Measurements from ENCODE around the gene ADGRL1.
"Not testable (repeated sequence)": the region's sequence is repeated elsewhere in the genome, so short reads cannot be mapped to it uniquely, and the experiment has no call there.

The ADGRL1 gene

DNA sequence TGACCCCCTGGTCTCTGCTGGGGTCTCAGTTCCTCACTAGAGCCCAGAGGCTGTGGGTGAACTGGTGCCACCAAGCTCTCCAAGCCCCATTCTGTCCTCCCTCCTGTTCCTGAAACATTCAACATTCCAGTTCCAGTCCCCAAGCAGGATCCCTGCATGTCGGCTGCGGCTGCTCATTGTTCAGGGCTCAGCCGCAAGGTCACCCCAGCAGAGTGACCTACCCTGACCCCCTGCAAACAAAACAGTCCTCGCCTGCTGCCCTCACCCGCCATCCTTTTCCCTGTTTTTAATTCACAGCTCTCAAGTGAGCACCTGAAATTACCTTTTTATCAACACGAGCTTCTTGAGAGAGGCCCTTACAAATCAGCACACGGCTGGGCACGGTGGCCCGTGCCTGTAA lies 19.3 kb downstream of the ADGRL1 start:
- DNase-seq, result not testable (repeated sequence)

DNA sequence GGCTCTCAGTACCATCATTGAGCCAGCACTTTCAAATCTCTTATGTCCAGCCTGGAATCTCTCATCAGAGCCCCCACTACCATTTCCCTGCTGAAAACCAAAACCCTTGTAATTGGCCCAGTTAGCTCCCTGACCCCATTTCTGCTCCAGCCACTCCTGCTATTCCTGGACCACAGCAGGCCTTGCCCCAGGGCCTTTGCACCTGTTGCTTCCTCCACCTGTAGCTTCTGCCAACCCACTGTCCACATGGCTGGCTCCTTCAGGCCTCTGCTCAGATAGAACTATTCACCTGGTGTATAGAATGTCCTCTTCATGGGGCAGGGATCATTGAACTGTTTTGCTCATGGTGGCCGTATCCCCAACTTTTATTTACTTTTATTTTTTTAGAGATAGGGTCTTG lies 20.3 kb downstream of the ADGRL1 start:
- not testable (repeated sequence) for DNase-seq

GRCh38 chr19:14185158-14185557 lies 20.8 kb downstream of the ADGRL1 start:
- DNase-seq, result no peak

DNA sequence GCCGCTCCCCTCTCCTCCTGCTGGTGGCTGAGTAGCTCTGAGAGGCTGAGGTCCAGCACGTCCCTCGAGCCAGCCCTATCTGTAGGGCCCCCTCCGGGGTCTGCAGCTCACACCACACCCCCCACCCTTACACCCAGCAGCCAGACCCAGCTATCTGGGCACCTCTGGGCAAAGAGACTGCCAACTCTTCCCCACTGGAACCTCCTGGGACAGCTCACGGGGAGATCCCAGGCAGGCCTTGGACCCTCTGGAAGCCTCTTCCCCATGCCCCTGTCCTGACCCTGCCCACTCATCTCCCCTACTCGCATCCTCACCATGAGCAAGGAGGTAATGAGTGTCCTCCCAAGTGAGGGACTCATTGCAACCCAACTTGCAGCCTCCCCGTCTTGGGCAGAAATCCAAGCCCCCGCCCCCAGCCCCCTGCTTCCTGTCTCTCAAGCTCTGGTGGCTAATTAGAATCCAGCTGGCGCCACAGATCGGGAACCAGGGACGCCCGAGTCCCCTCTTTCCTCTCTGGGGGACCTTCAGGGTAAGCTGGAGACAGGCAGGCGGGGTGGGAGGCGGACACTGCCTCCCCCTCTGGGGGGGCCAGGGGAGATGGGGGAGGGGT lies 22.1 kb downstream of the ADGRL1 start:
- DNase-seq, result no peak

DNA sequence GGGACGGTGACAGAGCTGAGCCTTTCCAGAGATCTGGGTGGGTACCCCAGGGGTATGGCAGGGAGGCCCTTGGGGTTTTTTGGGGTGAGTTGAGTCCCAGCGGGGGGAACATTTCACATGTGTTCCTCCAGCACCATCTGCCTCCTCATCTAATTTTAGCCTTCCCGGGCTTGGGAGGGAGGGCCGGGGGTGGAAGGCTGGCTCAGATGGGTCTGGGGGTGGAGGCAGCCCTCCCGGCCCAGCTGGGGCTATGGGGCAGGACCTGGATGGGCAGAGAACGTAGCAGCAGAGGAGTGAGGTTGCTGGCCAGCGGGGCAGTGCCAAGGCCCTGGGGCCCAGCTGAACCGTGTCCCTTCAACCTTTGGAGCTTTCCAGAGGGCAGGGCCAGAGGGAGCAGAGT lies 23.5 kb downstream of the ADGRL1 start:
- DNase-seq, result no peak

GRCh38 chr19:14181906-14182305 lies 24.1 kb downstream of the ADGRL1 start:
- DNase-seq, result no peak

GRCh38 chr19:14181199-14181598 lies 24.8 kb downstream of the ADGRL1 start:
- DNase-seq, result not testable (repeated sequence)

GRCh38 chr19:14177496-14178074 lies 28.4 kb downstream of the ADGRL1 start:
- no peak for DNase-seq

- no peak for DNase-seq
Measured at GRCh38 chr19:14175351-14175792, 30.6 kb downstream of the ADGRL1 start.

DNA sequence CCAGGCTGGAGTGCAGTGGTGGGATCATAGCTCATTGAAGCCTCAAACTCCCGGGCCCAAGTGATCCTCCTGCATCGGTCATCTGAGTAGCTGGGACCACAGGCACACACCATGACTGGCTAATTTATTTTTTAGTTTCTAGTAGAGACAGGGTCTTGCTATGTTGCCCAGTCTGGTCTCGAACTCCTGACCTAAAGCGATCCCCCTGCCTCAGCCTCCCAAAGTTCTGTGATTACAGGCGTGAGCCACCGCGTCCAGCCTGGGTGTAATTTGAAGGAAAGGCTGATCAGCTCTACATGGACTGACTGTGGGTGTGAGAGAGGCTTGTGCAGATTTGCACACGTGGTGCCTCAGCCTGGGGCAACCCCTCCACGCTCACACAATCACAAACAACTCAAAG lies 31.1 kb downstream of the ADGRL1 start:
- DNase-seq, result no peak

DNA sequence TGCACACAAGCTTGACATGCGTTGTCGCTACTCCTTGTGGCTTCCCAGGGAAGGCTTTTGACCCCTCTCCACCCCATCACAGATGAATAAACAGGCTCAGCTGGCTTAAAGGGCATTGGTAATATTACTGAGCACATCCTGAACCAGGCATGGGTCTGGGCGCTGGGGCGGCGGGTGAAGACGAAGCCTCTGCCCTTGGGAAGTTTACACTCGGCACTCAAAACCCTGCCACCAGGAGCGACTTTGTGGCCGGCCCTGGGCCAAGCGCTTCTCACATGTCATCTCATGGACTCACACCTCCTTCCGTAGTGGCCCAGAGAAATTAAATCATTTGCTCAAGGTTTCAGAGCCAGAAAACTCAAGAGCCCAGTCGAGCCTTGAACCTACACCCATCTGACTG lies 37.0 kb downstream of the ADGRL1 start:
- no peak for DNase-seq

DNA sequence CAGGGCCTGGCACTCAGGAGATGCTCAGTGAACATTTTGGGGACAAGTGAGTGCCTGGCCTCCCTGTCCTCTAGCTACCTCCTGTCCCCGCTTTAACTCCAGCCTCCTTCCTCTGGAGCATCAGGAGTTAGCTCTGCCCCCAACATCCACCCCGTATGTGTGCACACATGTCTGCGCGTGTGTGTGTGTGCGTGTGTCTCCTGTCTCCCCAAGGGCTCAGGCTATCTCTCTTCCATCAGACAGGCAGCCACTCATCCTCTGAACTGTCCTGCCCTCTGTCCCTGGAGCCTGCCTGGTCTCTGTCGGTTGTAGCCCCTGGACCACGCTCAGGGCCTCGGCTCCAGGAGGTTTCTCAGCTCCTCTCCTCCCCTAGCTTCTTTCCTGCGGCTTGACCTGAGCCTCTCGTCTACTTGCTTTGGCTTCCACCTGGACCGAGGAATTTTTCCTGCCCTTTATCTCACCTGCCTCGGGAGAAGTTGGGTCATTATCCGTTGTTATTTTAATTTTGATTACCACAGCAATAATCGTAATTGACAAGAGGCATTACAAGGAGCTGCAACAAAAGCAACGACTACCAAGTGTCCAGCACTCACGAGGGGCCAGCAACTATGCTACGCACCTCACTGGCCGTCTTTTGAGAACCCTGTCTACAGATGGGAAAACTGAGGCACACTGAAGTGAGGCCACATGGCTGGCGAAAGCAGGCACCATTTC lies 37.6 kb downstream of the ADGRL1 start:
- DNase-seq, result no peak

DNA sequence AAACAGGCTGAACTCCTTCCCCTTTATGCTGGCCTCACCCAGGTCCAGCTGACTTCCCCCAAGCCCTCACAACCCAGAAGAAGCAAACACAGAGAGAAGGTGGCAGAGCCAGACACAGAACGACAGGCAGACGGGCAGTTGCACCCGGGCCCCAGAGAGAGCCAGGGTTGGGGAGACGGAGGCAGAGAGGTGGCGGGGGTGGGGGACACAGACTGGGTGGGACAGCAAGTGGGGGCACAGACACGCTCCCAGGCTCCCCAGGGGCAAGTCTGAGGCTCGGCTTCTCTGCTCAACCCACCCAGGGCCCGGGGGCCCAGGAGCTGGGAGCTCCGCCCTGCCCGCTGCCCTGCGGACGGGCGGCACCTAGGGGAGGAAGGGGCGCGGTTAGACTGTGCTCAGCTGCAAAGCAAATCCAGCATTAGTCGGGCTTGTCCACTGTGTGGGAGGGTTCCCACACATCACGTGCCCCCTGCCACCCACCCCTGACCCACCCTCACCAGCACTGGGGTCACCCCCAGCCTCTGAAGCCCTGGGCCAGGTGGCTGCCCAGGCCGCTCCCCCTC lies 38.3 kb downstream of the ADGRL1 start:
- peak; percentile 45 for DNase-seq

DNA sequence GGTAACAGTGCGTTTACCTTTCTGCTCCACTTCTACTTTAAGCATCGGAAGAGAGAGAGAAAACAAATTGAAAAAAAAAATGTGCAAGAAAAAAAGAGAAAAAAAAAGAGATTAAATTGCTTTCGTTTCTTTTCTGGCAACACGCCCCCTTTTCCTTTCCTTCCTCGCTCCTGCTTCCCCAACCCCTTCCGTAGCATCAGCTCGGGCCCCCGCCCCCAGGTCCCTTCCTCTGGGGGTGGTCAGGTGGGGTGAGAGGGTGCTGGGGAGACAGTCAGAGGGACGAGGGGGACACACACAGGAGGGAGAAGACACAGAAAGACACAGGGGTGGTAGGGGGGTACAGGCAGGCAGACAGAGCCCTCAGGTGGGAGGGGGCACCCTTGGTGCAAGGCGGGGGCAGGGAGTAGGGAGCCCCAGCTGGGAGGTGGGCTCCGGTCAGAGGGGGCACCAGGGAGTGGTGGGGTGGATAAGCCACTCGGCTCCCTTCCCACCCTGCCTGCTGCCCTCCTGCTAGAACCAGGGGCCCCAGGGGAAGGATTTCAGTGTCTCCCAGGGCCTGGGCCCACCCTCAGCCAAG lies 38.9 kb downstream of the ADGRL1 start:
- DNase-seq, result no peak

DNA sequence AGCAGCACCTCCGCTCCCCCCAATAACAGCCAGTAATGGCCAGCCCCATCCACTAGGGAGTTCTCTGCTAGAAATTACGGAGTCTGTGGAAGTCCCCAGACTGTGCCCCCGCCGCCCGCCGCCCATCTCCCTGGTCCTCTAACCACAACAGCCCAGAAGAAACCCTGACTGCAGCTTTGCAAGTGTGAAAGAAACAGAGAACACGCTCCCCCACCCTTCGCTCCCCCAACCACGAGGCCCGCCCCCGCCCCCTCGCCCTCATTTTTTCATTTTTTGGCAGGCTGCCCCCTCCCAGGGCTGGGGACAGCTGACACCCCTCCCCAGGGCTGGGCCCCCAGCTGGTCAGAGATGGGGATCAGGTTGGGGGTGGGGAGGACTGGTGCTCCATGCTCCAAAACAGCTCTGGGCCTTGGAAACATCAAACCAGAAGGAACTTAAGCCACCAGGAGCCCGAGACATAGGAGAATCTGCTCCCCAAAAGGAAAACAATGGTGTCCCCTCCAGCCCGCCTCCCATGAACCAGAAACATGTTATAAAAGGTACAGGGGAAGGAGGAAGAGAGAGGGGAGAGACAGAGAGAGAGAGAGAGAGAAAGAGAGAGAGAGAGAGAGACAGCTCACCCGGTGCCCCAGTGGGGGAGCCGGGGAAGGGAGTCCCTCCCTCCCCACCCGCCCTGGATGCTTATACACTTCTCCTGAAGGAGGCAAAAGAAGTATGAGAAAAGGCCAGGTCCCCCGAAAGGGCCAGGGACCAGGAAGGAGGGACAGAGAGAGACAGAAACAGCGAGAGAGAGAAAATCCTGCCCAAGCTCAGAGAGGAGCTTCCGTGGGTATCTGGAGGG lies 39.8 kb downstream of the ADGRL1 start:
- DNase-seq, result no peak

- no peak for DNase-seq
Measured at GRCh38 chr19:14164724-14165493, 41.1 kb downstream of the ADGRL1 start.

DNA sequence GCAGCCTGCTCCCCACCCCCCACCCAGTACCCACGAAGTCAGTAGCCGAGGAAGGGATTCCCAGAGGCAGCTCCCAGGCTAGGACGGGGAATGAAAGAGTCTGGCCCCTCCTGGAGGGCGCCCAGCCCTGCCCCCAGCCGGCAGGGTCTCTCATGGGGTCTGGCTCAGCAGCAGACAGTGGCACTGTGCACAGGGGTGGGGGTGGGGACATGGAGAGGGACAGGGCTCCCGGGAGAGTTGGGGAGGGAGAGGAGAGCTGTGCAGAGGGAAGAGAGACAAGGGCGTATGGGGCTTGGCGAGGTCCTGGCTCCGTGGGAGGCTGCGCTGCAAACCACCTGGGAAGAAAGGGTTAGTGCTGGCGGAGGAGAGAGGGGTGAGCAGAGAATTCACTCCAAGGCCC lies 41.9 kb downstream of the ADGRL1 start:
- no peak for DNase-seq

GRCh38 chr19:14162871-14163297 lies 43.1 kb downstream of the ADGRL1 start:
- no peak for DNase-seq

- no peak for DNase-seq
Measured at GRCh38 chr19:14161305-14161704, 44.7 kb downstream of the ADGRL1 start.

GRCh38 chr19:14160017-14160703 lies 45.8 kb downstream of the ADGRL1 start:
- no peak for DNase-seq

DNA sequence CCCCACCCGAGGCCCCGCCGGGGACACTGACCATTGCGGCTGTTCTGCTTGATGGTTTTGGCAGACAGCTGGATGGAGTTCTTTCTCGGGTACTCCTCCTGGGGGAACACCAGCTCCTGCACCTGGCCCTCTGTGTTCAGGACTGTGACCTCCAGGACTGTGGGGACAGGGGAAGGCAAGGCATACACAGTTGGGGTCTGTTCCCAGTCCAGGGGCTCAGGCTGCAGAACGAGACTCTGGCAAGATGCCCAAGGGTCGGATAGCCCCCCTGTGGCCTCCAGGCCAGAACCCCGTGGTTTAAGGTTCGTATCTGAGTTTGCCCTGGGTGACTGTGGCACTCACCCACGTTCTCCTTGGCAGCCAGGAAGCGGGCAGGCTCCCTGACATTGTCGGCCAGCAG lies 46.9 kb downstream of the ADGRL1 start:
- no peak for DNase-seq
